ENCODE results near the gene TPO.

- TF ChIP-seq CTCF (IDR thresholded peaks at IDR 0.05) = no peak
- TF ChIP-seq POLR2A (IDR thresholded peaks at IDR 0.05) = no peak
Observed at GRCh38 chr2:1511455-1511854, 98.2 kb downstream of the TPO start.

Measured in Peyer's patch (tissue), 4 donors.